Muscle of back (tissue), 11 donors: ENCODE results near the gene FOXN3. TPM values are rescaled to one million over a fixed set of nuclear protein-coding genes. Genes with fewer than 3 reads are reported as not detected.
"Not testable (repeated sequence)": the region's sequence is repeated elsewhere in the genome, so short reads cannot be mapped to it uniquely, and the experiment has no call there.

Experiments
- DNase-seq, 3 donors: peaks; one replicate each; pipeline versions ENCODE4 v3.0.0 to v3.0.0-alpha.2; 2013
- polyA plus RNA-seq, 10 donors: library from polyadenylated mRNA; unstranded; fragments of 120-200 nt; gene quantifications; one replicate each; pipeline ENCODE4 v1.2.1, GENCODE V29; 2013; ENCODE audit not compliant: insufficient read length in 10 of 10

Gene FOXN3
- polyA plus RNA-seq, 10 donors = 58.4 to 84.8 (median 68.2) TPM

- DNase-seq = no peak
Measured at GRCh38 chr14:89205137-89205740, 211.8 kb downstream of the FOXN3 start.

GRCh38 chr14:89202413-89203190 is 214.4 kb downstream of the FOXN3 start:
- no peak for DNase-seq

DNA sequence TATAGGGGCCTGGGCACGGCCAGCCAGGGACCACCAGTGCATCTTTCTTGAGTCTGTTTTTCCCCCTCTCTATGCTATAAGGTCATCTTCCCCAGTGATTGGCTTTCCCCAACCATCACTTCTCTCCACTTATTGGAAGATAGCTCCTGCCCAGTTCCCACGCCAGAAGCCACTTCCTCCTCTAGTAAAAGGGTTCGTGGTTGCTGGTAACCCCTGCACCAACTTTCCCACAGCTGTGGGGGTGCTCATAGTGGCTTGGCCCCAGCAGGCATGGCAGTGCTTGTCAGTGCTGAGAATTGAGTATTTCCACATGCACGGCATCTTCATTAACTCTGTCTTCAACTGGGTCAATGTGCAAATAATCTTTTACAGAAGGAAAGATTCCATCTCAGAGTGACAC is 215.4 kb downstream of the FOXN3 start:
- DNase-seq = no peak

GRCh38 chr14:89199357-89199756 is 217.7 kb downstream of the FOXN3 start:
- not testable (repeated sequence) for DNase-seq

- peak in 1 of 3 donors; percentile 44 for DNase-seq
Measured at GRCh38 chr14:89198544-89199329, 218.3 kb downstream of the FOXN3 start.

DNA sequence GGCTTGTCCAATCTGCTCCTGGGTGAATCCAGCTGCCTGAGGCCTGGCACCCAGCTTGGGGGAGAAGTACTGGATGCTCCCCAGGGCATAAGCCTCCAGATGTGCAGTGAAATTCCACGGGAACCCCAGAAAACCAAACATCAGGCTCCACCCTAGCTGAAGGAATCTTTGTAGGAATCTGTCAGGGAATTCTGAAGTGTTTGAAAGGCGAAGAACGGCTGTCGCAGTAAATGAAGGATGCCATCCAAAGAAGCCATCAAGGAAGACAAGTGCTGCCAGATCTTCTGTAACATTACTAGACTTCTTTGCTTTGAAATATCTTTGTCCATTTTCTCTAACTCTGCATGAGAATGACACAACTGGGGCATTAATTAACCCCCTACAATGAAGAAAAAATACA is 219.4 kb downstream of the FOXN3 start:
- no peak for DNase-seq

DNA sequence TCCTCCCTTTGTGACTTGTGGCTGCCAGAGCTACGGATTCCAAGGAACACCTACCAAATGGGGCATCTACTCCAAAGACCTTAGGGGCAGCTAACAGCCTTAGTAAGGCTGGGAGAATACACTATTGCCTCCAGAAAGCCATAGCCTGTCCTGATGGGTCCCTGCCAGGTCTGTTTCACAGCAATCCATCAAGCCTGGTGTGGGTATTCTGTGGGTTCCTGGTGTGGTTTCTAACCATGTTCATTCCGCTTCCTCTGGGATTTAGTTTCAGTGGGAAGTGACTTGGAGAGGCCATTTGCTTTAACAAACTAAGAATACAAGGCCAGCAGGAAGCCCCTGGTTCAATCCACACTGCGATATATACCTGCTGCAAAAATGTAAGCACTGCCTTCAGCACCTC is 220.5 kb downstream of the FOXN3 start:
- DNase-seq = no peak

- no peak for DNase-seq
Measured at GRCh38 chr14:89194376-89194775, 222.7 kb downstream of the FOXN3 start.

DNA sequence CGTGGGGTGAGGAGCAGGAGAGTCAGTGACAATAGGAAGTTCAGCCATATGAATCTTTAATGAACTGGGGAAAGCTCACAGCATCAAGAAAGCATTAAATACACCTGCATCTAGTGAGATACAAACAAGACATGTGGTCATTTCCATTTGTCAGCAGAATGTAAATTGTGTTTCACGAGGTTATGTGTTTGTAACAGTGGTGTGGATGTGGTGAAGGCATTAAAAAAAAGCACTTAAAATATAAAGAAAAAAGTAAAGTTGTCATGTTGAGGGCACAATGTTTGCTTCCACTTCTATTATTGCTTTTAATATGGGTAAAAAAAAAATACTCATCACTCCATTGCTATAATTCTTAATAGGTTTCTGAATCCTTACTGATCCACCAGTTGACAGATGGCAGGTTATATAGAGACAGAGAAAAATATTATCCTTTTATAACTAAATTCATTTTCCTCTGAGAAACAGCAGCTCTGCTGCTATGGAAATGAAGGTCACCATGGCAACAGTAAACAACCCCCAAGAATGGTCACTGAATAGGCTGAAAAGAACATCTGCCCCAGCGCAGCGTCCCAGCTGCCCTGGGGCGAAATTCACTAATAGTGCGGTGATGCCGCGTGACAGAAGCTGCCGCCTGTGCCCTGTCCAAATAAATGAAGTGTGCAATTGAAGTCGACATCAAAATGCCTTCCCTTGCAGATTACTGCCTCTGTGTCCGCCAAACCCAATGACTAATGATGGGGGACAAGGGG is 226.1 kb downstream of the FOXN3 start:
- DNase-seq = peak in 1 of 3 donors; percentile 74

- no peak for DNase-seq
Measured at GRCh38 chr14:89188492-89188891, 228.5 kb downstream of the FOXN3 start.

DNA sequence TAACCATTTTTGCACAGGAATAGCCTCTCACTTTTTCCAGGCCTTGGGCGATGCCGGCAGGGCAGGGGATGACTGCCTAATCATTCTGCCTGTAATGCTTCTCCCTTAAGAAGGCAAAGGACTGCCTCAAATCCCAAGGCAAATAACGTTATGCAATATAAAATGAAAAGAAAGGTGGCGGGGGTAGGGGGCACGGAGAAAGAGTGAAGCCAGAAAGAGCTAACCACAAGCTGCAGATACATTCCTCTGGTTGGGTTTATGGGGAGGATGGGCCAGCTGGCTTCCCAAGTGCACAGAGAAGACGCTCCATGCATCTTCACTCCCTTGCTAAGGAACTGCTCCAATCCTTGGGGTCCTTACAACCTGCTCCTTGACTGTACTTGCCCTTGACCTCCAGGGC is 229.5 kb downstream of the FOXN3 start:
- DNase-seq = no peak

DNA sequence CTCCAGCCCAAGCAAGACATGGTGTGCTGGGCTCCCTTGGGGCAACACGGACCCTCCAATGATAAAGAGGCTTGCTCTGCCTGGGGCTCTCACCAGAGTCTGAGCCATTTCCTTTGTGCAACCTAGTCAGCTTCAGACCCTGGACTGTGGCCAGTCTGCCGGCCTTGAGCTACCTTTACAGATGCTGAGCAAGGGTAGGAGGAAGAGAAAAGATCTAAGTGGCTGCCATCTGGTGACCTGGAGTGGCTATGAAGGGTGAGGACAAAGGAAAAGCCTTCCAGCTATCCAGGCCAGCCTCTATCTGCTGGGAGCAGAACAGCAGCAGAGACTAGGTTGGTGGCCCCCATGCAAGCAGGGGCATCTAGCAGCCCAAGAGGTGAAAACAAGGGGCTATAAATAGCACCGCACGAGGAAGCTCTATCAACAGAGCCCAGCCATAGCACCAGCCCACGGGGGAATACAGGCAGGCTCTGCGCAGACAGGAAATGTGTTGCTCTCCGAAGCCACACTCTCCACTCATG is 230.1 kb downstream of the FOXN3 start:
- no peak for DNase-seq

- DNase-seq = peak in 1 of 3 donors; percentile 42
Measured at GRCh38 chr14:89185919-89186855, 230.8 kb downstream of the FOXN3 start.

GRCh38 chr14:89184952-89185351 is 232.1 kb downstream of the FOXN3 start:
- peak in 1 of 3 donors; percentile 53 for DNase-seq

DNA sequence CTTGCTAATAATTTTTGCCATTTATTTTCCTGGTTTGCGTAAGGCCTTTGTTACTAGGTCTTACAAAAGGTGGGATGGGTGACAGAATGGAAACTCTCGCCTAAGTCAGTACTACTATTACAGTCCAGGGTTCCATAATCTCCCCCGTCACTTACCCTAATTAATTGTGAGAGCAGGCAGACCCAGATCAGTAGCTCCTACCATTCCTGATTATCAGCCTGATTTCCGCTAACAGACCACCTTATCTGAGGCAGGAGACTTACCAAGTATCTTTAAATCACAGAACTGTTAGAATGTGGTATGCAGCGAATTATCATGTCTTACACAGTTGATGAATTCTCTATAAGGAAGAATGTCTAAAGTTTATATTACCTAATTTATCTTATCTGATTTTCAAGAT is 234.7 kb downstream of the FOXN3 start:
- no peak for DNase-seq

DNA sequence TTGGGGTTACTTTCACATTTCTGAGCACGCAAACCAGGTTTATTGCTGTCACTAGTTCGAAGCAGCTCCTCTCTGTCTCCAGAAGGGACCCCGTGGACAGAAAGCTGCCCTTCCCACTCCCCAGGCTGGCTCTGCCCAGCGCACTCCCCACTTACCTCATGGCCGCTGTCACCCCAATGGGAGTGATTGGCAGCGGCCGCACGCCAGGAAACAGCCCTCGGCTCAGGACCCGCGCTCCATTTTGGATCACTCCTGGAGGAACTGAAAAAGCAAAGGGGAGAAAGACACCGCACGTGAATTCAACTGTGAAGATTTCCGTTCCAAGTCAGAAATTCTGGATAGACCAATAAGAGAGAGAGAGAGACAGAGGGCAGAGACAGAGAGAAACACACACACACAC is 236.5 kb downstream of the FOXN3 start:
- DNase-seq = no peak

GRCh38 chr14:89179891-89180404 is 237.1 kb downstream of the FOXN3 start:
- DNase-seq = no peak

- no peak for DNase-seq
Measured at GRCh38 chr14:89178800-89179535, 238.1 kb downstream of the FOXN3 start.

DNA sequence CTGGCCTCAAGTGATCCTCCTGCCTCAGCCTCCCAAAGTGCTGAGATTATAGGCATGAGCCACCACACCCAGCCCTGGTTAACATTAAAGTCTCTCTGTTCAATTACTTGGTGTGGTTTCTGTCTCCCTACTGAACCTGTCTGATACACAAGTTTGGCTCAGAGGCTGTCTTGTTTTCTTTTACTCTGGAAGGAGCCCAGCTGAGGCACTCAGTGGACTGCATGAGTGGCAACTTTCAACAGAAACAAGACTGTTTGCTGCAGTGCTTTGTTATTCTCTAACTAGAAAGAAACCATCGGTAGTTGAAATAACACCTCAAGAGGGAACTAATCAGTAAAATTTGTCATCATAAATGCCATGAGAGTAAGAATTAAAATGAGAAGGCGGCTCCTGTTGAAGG is 238.7 kb downstream of the FOXN3 start:
- DNase-seq = no peak
